Activated CD4-positive, alpha-beta T cell treated with anti-CD3 and anti-CD28 coated beads, Interleukin-2, amount 50 U/mL, for 16 hours (primary cell): Measurements from ENCODE around the gene SLAMF1.
"Not testable (repeated sequence)": the region's sequence is repeated elsewhere in the genome, so short reads cannot be mapped to it uniquely, and the experiment has no call there.

Source experiments
- DNase-seq: peaks from one replicate; pipeline ENCODE4 v3.0.0-alpha.2; 2020

SLAMF1 gene

DNA sequence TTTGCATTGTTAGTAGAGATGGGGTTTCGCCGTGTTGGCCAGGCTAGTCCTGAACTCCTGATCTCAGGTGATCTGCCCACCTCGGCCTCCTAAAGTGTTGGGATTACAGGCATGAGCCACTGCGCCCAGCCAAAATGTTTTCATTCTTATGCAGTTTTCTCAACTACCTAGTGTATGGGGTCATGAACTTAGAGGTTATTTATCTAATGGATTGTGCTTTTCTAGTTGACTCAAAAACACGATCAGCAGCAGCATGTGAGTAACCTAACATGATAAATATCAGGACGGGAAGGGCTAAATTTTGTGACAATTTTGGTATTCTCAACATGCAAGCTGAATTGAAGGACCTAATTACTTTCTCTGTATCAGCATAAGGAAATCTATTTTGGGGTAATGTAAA is 58.4 kb downstream of the SLAMF1 start:
- DNase-seq: no peak

DNA sequence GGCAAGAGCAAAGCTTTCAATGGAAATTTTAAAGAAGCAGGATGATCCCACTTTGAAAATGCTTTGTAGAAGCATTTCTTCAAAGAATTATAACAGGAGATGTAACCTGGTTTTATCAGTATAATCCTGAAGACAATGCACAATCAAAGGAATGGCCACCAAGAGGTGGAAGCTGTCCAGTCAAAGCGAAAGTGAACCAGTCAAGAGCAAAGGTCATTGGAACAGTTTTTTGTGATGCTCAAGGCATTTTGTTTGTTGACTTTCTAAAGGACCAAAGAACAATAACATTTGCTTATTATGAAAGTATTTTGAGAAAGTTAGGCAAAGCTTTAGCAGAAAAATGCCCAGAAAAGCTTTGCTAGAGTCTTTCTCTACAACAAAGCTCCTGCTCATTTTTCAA is 62.1 kb downstream of the SLAMF1 start:
- no peak for DNase-seq

DNA sequence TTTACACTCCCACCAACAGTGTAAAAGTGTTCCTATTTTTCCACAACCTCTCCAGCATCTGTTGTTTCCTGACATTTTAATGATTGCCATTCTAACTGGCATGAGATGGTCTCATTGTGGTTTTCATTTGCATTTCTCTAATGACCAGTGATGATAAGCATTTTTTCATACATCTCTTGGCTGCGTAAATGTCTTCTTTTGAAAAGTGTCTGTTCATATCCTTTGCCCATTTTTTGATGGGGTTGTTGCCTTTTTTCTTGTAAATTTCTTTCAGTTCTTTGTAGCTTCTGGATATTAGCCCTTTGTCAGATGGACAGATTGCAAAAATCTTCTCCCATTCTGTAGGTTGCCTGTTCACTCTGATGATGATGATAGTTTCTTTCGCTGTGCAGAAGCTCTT is 63.9 kb downstream of the SLAMF1 start:
- DNase-seq: not testable (repeated sequence)

DNA sequence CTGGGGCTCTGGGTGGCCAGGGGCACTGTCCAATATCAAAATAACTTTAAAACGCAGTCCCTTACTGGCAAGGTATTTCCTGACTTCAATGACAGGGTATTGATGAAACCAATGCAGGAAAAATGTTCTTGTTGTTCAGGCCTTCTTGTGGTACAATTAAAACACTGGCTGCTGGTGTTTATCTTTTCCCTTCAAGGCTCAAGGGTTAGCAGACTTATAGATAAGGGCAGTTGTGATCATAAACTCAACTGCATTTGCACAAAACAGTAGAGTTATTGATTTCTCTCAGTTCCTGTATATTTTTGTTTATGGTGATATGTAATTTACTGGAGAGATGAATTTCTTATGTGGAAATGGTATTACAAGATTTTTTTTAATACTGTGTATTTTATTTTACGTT is 64.9 kb downstream of the SLAMF1 start:
- DNase-seq: no peak

DNA sequence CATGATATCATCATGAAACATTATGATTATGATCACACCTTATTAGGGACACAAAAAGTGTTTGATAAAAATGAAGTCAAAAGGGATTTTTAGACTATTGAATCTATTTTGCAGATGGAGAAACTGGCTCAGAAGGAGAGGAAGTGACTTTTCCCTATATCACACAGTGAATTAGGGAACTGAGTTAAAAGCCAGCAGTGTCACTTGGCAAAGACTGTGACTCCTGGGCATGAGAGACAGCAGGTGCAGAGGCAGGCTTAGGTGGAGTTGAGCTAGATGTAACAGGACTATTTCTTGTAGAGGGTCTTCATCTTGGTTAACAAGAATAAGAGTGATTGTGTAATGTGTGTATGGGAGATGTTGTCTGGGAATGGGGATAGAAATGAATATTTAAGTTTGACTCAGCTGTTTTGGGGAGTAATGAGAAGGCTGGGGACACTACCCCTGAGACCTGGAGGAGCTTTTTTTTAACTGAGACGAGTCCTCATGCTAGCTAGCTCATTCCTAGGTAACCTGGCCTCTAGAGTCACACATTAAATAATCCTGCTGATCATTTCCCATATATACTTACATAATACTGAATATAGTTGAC is 66.5 kb downstream of the SLAMF1 start:
- no peak for DNase-seq

DNA sequence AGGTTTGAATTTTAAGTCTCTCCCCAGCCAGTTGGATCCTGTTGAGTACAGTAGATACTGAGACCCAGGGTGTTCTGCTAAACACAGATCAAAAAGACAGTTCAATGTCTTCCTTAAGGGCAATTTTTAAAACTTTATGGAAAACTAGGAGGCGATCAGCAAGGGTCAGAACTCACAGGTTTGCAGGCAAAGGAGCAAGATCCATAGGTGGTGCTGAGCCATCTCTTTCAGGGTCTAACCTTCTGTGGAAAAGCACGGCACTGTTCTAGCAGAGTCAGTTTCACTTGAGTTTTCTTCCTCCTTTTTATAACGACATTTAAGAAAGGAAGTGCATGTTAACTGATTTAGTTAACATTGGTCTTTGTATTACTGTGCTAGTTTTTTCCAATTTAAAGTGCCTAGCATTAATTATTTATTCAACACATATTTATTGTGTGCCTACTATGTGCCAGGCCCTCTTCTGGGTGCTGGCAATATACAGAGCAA is 67.6 kb downstream of the SLAMF1 start, which contains the start of gene CD84:
CD84 (minus strand) TSS at position 281 of the 486 bp plus-strand sequence; CDS start at position 222, 59 bp downstream.
- no peak for DNase-seq

DNA sequence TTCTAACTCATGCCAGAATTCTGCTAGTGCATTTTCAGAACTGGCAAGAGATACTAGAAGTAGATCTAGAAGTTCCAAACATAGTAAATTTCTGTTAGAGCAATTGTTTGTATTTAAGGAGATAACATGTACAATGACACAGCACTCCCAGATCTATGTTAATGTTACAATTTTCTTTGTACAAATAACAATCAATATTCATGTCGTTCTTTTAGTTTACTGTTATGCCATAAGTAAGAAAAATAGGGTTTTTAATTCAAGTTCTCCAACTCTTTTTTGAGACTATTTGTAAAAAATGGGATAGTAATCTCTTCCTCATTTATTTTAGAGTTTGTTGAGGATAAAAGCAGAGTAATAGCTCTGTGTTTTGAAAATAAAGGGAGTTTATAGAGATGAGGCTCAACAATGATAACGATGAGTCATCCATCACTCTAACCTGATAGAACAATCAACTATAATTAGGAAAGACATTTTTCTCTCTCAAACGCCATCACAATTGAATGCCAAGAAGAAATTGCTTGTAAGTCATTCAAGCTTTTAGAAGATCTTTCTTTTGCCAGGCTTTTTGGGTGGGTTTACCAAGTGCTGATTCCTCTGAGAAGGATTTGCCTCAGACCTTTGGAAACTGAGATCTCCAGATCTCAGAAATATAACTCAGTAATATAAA is 68.2 kb downstream of the SLAMF1 start:
- DNase-seq: no peak

DNA sequence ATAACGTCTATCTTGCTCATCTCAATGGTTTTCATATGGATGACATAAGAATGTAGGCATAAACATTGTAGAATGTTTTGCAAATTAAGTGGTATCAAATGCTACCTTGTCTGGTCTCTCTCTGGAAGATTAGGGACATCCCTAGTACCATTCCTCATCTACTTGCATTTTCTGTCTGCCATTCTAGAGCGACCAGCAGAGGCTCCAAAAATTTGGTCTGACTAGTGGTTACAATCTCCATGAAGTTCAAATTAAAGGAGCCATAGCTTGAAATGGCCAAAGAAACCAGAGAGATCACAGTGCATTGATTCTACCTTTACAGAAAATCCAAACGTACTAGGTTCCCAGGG is 68.7 kb downstream of the SLAMF1 start:
- no peak for DNase-seq

DNA sequence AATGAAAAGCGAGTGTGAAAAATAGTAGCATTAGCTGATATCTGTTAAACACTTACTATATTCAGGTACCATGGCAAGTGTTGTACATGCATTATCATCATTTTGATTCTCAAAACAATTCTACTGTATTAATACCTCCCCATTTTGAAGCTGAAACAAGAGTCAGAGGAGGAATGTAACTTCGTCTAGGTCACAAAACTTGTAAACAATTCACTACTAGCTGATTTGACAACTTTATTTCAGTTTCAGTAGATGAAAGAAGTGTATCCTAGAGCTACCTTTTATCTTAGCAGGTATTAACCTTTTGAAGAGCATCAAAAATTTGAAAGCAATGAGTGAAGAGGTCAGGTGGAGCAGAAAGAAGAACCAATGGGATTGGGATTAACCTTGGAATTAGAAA is 69.2 kb downstream of the SLAMF1 start:
- DNase-seq: no peak

DNA sequence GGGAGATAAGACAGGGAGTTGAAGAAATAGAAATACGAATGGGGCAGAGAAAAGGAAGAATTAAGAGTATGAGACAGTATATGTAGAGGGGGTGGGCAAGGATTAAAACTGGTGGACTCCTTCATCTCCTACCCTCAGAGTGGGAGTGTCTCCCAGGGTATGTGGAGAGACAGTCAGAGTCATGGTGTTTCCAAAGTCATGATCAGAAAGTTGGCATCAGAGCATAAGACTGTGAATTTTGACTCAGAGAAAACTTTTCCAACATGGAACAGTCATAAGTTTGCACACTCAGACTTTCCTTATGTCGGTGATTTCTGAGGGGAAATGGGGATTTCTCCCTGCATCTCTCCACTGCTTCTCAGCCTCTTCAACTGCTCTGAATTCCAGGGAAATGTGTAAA is 70.0 kb downstream of the SLAMF1 start:
- no peak for DNase-seq

DNA sequence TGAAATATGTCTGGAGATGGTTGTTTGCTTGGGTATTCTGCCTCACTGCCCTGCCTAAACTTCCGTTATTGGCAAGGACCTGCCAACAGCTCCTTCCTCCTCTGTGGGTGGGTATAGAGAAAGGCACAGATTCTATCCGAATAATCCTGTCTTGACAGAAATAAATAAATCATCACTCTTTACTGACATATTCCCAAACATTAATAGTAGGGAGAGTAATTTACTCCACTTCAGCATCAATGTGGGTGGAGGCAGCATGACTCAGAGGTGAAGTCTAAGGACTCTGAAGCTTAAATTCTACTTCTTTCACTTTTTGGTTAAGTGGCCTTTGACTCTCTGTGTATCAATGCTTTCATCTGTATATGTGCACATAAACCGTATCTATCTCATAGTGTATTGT is 70.5 kb downstream of the SLAMF1 start:
- DNase-seq: no peak

DNA sequence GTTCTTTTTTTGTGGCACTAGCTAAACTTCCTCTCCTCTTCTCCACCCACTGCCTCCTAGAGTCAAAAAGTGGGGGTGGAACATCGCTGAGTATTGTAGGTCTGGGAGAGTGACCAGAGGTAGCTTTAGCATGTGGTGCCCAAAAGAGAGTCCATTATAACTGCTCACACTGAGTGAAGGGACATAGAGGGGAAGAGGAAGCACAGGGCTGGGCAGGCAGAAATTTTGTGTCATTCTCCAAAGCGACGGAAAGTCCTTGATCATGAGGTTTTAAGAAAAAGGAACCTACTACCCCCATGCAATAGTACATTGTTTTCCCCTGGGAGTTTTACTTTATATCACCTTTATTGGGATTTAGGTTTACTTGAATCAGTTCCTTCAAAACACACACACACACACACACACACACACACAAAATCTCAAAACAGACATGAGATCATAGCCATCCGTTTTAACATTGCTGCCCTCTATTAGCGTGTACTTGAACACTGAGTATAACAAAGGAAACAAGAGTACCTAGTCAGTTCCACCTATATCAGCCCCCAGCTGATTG is 71.7 kb downstream of the SLAMF1 start:
- no peak for DNase-seq

DNA sequence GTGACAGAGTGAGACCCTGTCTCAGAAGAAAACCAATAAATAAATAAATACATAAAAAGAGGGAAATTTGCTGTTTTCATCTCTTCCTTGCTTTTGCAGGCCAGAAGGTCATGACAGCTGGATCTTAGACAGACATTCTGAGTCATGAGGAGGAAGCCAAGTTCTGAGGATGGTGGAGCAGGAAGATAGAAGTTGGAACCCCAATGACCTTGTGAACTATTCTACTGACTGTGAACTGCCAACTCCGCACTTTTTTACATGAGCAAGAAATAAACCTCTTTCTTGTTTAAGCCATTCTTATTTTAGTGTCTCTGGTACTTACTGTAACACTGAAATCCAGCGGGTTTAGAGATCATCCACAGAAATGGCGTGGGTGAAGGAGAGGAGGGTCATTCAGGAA is 76.0 kb downstream of the SLAMF1 start:
- no peak for DNase-seq

DNA sequence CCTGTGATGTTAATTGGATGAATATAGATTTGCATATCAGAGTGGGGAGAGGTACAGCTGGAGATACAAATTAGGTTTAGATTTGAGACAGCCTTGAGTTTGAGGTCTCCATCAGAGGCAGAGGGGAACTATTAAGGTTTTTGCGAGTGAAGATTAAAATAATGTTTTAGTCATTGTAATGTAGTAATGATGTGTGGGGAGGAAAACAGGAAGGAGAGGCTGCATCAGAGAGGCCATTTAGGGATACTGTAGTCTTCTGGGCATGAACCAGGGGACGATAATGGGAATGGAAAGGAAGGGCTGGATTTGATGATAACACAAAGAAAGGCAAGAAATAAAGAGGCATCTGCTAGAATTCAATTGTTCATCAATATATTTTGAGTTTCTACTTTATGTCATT is 77.0 kb downstream of the SLAMF1 start:
- DNase-seq: no peak

DNA sequence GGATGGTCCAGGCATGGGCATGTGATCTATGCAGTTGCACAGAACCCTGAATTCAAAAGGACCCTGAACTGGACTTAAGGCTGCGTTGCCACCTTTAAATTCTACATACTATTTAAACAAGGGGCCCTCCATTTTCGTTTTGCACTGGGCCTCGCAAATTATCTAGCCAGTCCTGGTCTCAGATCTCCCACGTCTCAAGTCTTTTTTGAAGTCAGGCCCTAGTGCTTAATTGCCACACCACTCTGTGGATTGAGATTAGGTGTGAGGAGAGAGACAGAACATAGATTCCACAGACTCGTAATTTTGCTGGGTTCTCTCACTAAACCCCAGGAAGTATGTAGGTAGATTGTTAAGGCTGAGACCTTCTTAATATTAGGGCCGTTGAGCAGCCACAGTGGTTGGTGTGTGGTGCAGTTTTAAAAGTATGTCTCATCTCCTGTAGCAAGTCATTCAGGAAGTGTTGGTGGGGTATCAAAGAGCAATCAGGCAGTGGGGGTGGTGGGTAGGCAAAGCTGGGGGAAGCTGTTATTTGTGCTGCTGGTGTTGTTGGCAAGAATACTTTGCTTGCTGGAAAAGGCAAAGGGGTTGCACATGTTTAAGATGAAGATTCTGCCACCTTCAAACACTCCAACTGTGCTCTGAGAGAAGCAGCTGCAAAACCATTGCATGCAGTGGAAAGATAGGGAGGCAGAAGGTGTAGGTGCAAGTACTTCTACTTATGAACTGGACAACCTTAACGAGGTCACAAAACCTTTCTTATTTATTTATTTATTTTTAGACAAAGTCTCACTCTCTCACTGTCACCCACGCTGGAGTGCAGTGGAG is 78.8 kb downstream of the SLAMF1 start:
- peak; percentile 85 for DNase-seq

DNA sequence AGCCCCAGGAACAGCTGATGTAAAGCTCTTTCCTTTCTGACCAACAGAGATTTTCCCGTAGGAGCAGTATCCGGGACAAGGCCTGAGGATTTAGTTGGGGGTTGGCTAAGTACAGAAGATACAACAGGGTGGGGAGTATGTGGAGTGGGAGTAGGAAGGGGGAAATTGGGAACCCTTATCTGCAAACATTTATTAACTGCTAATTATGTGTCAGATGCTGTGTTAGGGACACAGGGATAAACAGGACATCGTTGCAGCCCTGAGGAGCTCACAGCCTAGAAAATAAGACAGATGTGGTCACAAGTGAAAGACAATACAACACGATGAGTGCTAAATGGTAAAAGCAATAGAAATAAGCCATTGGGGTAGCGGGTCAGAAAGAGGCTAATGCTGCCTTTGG is 79.5 kb downstream of the SLAMF1 start:
- DNase-seq: no peak

DNA sequence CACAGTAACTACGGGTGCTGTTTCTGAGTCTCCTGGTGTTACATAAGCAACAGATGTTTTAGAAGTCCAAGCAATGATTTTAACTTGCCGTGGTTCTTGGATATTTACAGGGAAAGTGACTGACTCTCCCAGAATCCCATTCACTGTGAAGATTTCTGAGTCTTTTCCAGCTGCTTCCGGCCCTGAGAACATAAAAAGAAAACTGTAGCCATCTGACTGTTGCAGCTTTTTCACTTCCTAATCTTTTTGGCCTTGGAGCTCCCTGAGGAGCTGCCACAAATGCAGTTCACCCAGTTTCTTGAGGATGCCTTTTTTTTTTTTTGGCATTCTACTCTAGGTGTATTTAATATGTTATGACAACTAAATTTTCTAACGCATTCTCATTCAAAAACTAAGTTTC is 81.3 kb downstream of the SLAMF1 start:
- no peak for DNase-seq

DNA sequence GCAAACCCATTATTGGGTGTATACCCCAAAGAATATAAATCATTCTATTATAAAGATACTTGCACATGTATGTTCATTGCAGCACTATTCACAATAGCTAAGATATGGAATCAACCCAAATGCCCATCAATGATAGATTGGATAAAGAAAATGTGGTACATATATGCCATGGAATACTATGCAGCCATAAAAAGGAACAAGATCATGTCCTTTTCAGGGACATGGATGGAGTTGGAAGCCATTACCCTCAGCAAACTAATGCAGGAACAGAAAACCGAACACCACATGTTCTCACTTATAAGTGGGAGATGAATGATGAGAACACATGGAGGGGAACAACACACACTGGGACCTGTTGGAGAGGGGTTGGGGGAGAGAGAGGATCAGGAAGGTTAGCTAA is 83.6 kb downstream of the SLAMF1 start:
- not testable (repeated sequence) for DNase-seq

DNA sequence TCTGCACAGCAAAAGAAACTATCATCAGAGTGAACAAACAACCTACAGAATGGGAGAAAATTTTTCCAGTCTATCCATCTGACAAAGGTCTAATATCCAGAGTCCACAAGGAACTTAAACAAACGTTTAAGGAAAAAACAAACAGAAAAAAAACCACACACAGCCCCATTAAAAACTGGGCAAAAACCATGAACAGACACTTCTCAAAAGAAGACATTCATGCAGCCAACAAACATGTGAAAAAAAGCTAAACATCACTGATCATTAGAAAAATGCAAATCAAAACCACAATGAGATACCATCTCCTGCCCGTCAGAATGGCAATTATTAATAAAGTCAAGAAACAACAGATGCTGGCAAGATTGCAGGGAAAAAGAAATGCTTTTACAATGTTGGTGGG is 84.1 kb downstream of the SLAMF1 start:
- not testable (repeated sequence) for DNase-seq

DNA sequence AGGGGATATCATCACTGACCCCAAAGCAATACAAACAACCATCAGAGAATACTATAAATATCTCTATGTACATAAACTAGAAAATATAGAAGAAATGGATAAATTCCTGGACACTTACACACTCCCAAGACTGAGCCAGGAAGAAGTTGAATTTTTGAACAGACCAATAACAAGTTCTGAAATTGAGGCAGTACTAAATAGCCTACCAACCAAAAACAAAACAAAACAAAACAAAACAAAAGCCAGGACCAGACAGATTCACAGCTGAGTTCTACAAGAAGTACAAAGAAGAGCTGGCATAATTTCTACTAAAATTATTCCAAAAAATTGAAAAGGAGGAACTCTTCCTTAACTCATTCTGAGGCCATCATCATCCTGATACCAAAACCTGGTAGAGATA is 86.0 kb downstream of the SLAMF1 start:
- no peak for DNase-seq

DNA sequence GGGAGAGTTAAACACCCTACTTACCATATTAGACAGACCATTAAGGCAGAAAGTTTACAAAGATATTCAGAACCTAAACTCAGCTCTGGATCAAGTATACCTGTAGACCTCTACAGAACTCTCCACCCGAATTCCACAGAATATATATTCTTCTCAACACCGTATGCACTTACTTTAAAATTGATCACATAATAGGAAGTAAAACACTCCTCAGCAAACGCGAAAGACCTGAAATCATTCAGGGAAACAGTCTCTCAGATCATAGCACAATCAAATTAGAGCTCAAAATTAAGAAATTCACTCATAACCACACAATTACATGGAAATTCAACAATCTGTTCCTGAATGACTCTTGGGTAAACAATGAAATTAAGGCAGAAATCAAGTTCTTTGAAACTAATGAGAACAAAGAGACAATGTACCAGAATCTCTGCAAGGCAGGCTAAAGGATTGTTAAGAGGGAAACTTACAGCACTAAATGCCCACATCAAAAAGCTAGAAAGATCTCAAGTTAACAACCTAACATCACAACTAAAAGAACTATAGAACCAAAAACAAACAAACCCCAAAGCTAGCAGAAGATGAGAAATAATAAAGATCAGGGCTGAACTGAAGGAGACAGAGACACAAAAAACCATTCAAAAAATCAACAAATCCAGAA is 86.7 kb downstream of the SLAMF1 start:
- DNase-seq: no peak

DNA sequence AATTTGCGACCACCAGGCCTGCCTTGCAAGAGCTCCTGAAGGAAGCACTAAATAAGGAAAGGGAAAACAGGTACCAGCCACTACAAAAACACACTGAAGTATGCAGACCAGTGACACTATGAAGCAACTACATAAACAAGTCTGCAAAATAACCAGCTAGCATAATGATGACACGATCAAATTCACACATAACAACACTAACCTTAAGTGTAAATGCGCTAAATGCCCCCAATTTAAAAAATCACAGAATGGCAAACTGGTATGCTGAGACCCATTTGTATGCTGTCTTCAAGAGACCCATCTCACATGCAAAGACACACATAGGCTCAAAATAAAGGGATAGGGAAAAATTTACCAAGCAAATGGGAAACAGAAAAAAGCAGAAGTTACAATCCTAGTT is 87.4 kb downstream of the SLAMF1 start:
- not testable (repeated sequence) for DNase-seq
